LNCAP (cell line): ENCODE measurements around the gene S100G.

Source experiments
- CTCF ChIP-seq: fragments of 450-650 bp; IDR thresholded peaks from 2 replicates; pipeline ENCODE4 v1.5.1; 2017; ENCODE audit warnings: mild to moderate bottlenecking

S100G gene

GRCh38 chrX:16699389-16699788, 49.4 kb downstream of the S100G start:
- TF ChIP-seq CTCF = no peak

GRCh38 chrX:16700734-16701133, 50.8 kb downstream of the S100G start:
- no peak for TF ChIP-seq CTCF

GRCh38 chrX:16702700-16703599, 53.0 kb downstream of the S100G start:
- no peak for TF ChIP-seq CTCF
